Middle frontal gyrus (tissue), 1 donor: ENCODE measurements around the gene ACOXL.

Experiments used
- DNase-seq: peaks from one replicate; pipeline ENCODE4 v3.0.0-alpha.2; 2015; ENCODE audit warnings: low spot score; ENCODE audit errors: extremely low spot score

The ACOXL gene

DNA sequence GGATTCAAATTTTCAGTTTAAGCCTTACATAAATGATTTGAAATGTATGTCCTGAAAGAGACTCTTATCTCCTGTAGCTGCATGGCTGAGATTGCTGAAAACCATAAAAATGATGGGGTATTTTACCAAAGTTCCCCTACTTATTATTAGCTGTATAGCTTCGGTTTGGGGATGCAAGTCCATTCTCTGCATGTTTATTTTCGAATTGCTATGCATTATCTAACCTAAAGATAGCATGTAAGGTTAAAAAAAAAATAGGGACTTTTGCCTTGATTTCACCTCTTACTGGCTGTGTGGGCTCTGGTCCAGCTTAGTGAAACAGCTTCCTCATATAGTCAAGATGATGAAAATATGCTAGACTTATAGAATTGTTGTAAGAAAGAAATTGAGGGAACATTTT, 14.0 kb upstream of the ACOXL start:
- DNase-seq, result no peak

DNA sequence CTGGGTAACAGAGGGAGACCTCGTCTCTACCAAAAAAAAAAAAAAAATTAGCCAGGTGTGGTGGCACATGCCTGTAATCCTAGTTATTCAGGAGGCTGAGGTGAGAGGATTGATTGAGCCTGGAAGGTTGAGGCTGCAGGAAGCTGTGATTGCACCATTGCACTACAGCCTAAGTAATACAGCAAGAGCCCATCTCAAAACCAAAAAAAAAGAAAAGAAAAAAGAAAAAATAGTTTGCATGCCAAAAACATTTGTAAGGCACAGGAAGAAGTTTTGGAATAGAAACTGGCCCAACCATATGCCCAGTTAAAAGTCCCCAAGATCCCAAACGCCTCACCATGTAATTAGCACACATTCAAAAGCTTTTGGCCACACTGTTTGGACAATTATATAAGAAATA, 13.4 kb upstream of the ACOXL start:
- DNase-seq, result no peak

DNA sequence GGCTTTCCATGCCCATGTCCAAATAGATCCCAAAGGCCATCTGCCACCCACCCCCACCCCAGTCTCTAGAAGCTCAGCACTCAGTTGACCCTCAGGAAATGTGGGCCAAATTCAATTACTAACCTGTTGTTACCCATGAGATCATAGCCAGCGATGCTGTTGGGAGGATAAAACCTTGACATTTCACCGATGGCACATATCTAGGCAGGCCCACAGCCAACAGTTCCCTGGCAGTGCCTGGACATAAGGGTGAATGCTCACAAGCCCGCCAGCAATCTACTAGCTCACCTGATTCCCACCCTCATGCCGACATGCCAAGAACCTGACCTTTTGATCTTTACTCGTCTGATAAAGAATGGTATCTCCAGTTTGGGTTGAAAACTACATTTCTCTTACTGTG, 11.8 kb upstream of the ACOXL start:
- no peak for DNase-seq

DNA sequence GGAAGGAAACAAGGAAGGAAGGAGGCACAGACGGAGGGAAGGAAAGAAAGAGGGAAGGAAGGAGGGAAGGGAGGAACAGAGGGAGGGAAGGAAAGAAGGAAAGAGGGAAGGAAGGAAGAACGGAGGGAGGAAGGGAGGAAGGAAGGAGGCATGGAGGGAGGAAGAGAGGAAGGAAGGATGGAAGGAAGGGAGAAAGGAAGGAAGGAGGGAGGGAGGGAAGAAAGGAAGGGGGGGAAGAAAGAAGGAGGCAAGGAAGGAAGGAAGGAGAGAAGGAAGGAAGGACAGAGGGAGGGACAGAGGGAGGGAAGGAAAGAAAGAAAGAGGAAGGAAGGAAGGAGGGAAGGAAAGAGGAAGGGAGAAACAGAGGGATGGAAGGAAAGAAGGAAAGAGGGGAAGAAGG, 7.6 kb upstream of the ACOXL start:
- no peak for DNase-seq

DNA sequence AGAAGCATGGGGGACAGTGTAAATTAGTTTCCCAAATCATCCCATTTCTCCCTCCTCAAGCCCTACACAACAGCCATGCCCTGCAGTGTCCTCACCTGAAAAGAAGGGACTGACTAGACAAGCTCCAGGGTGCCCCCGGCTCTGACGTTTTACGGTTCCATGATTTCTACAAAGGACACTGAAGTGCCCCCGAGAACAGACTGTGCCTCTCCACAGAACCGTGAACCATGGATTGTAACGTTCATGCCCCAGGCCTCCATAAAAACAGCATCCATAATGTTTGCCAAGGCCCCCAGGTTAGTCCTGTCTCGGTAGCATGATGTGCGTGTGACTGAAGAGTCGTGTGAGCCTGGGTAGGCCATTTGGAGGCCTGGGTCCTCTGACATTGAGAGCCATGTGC, 7.0 kb upstream of the ACOXL start:
- DNase-seq, result no peak

DNA sequence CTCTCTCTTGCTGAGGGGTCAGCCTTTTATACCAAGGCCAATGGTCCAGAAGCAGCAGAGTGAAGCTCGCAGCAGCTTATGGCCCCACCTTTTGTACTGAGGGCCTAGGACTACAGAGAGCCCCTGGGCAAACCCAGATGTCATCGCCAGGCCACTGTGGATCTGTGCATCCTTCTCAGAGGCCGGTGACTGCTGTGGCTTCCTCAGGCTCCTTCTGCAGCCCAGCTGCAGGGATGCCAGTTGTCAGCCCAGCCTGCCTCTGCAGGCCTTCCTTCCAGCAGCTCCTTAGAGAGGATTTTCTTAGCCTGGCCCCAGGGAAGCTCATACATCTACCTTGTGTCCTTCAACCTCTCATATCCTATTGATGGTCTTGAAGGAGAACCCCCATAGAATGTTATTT, 6.5 kb upstream of the ACOXL start:
- no peak for DNase-seq

DNA sequence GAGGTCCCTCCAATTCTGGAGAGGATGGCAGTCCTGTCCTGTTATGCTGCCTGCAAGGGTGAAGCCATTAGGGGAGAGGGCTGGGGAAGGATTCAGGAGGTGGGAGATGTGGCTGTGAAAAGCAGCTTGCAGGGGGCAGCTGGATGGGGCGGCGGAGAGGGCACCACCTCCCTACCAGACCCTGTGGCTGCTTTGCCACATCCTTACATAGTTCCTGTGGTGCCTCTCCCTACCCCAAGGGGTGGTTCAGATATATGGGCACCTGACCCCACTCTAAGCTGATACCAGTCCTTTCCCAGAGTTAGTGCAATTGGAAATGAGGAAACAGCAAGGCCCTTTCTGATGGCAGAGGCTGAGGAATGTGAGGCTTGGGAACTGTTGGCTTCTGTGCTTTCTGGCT, 6.1 kb upstream of the ACOXL start:
- no peak for DNase-seq

DNA sequence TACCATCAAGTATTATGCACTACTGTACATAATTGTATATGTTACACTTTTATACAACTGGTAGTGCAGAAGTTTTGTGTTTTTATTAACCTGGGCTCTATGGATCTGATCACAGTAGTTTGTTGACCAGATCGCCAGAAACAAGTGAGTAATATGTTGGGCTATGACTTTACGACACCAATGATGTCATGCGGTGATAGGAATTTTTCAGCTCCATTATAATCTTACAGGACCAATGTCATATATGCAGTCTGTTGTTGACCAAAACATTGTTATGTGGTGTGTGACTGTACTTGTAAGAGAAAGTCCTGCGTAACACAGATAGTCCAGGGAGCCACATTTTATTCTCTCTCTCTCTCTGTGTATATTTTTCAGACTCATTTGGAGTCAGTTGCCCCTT, 4.5 kb upstream of the ACOXL start:
- DNase-seq, result no peak

DNA sequence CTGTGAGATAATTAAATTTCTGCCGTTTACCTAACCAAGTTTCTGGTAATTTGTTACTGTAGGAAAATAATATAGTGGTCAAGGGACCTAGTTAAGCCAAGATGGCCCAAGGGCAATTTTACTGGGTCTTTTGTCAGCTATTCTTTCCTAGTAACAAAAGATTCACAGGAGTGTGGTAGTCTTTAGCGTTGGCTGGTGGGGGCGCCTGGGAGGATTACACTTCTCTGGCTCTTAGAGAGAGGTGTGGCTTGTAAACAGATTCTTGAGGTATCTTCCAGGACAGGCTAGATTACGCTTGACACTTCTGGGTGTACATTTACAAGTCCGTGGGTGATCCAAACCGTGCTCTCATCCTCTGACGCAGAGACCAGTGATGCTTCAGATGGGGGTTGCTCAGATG, 3.3 kb upstream of the ACOXL start:
- DNase-seq, result no peak

DNA sequence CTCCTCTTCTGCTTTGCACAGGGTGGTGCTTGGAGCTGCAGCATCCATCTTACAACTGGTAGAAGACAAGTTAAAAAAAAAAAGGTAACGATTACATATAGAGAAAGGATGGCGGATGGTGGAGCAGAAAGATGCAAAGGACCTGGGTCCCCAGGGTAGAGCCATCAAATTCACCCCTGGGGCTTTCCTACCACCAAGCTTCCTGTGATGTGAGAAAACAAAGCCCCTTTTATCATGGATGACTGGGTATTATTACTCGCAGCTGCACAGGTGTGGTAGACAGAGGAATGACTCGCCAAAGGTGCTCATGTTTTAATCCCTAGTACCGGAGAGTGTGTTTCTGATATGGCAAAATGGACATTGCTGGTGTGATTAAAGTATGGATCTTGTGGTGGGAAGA, 1.3 kb upstream of the ACOXL start:
- no peak for DNase-seq

DNA sequence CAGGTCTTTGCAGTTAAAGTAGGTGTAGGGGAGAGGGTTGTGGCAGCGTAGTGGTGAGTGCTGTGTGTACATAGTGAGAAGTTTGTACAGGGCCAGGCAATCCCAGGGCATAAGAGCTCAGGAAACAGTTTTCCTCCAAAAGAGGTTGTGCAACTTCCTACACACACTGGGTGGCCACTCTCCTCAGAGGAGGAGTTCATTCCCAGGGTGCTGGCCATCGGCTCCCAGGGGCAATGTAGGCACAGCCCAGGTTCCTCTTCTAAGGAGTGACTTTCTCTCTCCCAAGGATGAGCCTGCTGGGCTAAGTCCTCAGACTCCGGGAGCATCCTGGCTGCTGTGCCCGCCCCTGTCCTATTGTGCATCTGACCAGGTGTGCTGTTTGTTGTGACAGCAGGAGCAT, 3.0 kb downstream of the ACOXL start:
- no peak for DNase-seq

DNA sequence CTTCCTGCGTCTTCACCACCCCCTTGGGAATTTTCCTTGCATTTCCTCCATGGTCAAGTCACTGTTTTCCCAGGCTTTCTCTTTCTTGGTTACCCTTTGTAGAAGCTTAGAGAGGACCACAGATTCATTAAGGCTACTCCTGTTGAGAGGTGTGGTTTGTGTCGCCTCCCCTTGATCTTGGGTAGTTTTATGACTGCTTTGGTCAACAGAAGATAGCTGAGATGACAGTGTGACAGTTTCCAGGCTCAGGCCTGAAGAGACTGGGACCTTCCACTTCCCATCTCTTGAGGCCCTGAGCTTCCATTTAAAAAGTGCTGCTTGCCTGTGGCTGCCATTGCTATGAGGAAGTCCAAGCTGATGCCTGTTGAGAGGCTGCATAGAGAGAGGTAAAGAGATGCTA, 5.4 kb downstream of the ACOXL start:
- DNase-seq, result no peak

DNA sequence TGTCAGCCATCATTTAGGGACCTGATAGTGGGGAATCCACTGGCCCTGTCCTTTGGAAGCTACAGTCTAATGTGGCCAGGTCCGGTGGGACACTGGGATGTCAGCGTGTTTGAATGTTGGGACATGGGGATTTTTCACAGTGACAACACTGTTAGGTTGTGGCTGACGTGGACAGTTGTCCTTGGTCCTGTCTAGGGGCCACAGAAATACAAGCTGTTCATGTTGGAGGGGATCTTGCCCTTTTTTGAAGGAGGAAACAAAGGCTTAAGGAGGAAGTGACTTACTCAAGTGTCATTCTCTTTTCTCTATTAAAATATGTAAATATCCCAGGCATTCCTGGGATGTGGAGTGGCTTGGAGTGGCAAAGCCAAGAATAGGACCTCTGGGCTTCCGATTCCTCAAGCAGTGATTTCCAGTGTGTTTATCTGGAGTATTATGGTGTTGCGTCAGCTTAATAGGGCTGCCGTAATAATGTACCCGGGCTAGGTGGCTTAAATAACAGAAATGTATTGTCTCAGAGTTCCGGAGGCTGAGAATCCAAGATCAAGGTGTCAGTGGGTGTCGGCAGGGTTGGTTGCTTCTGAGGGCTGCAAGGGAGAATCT, 8.5 kb downstream of the ACOXL start:
- DNase-seq, result no peak

DNA sequence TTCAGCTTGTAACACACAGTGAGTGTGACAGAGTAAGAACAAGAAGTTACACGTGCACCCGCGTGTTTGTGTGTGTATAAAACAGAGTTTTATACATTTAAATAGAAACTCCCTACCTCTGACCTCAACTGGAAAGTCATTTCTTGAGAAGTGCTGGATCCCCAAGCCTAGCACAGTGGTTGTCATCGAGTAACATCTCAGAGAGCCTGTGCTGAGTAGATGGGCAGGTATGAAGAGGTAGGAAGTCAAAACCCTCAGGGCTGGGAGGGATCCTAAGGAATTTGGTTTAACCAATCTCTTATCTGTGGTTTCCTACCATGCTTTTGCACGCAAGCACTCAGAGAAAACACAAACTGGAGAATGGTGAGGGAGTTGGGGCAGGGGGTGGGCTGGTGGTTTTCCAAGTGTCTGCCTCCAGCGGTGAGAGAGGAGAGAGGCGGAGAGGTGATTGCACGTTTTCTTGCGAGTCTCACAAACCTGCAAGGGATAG, 9.2 kb downstream of the ACOXL start:
- DNase-seq, result no peak

DNA sequence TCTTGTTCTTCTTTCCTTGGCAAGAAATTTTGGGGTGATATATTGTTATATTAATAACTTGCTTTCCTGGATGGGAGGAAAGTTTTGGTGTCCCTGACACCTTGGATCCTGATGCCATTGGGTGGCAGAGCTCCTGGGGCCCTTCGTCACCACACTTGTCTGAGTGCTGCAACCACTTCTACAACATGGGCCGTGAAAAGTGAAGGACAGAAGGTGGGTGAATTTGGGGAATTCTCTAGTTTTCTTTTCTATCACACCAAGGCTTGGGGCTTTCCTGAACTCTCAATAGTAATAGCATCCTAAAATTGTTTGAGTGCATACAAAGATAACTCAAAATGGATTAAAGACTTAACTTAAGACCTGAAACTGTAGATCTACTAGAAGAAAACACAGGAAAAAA, 10.0 kb downstream of the ACOXL start:
- DNase-seq, result no peak

DNA sequence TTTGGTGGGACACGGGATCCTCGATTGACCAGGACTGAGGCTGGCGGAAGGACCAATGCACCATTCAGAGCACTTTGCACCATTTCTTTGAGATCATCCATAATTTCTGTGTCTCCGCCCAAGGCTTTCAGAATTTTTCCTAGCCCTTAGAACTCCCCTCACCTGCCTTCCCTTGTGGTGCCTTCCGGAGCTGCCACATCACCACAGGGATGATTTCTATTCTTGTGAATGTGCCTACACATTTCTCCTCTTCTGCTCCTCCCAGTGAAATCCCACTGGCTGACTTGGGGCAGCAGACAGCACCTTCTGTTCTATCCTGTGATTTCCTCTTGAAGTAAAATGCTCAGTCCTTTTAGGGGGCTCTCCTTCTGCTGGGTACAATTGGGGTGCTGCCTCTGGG, 11.2 kb downstream of the ACOXL start:
- no peak for DNase-seq

DNA sequence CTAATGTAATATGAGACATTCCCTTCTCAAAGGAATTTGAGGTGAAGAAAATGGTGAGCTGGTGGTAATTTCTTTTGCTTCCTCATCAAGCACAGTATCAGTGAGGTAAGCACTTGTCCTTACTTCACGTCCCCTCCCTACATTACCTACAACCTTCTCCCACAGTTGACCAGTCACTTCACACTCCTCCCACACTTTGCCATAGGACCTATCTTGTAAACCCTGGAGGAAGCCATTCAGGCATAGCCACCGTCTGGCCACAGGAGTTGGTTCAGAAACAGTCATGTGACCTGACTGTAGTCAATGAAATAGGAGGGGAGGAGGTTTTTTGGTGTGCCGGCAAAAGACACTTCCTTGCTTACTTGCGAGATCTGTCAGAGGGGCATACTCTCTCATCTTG, 12.1 kb downstream of the ACOXL start:
- no peak for DNase-seq

DNA sequence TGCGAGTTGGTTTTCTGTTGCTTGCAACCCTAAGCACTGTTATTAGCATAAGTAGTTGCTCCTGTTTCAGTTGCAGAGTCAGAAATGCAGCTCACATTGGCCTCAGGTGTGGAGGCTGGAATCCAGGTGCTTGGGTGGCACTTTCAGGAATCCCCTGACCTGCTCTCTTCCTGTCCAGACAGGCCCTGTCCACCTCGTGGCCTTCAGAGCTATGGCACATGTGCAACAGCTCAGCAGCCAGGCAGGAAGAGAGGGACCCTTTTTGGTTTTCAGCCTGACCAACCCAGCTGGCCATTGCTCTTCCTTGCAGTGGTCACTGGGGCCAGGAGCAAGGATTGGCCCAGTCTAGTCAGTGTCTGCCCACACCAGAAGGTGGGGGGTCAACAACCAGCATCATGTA, 12.7 kb downstream of the ACOXL start:
- no peak for DNase-seq

DNA sequence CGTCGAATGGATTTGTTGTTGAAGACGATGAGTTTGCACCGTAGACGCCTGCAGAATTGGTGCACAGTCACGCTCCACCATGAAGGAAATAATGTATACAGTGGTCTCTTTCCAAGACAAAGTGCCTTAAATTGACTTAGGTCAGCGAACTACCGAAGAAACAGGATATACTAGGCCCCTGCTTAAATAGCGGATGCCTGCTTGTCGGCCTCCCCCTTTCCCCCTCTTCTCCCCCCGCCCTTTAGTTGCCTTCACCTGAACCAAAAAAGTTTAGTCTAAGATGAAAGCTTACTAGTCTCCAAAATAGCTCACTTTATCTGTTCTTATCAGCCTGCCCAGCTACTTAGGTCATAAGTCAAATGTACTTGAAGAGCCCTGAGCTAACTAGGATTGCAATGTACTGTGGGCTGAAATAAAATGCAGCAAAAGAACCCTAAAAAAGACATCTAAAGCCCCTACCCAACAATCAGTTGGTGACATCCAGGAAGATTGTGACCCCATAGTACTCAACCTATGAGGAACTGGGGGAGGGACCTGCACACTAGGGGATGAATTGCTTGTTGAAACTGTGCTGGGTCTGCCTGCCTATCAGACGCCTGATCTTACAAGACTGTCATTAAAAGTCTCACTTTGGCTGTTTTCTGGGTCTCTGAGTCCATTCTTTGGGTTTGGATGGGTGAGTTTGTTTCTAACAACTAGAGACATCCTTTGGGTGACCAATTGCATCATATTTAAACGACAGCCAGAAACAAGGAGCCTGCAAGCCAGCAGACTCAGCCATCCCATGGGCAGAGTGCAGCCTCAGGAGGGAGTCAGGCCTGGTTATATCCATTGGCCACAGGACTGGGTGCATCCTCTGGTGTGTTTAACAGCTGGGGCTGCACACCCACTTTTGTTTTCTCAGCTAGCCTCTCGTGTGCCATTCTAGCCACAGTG, 14.5 kb downstream of the ACOXL start:
- DNase-seq, result no peak

DNA sequence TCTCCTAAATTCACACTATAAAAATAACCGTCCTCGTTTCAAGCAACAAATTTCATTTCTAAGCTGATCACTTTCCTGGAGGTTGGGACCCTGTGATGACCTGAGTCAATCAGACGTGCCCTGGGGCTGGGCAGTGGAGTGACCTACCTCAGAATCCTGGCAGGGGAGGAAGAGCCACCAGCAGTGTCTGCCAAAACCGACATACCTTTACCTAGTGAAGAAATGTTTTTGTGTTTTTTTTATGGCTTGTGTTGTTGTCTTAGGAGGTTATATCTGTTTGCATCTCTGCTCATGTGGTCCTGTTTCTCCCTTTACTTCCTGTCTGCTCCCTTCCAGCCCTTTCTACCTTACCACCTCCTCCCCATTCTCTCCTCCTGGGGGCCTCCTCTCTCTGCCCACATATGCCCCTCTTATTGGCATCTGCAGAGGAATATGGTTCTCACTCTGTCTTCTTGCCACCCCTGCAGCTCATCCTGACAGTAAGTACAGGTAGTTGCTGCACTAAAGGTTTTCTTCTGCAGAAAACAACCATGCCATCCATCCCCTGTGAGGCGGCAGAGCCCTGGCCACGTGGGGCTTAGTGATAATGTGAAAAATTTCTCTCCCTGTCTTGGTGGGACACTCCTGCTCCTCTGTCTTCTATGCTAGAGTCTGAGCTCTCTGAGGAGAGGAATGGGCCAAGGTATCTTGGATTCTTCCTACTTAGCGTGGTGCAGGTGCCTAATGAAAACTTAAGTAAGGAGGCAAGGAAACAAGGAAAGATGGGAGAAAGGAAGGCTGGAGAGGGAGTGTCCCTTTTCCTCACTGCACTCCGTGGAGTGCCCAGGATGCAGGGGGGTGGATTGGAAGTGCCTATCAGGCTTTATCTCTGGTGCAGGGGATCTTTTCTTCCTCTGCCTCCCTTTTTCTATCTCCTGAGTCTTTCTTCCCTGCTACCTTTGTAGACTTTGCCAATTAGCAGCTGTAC, 15.4 kb downstream of the ACOXL start:
- no peak for DNase-seq

DNA sequence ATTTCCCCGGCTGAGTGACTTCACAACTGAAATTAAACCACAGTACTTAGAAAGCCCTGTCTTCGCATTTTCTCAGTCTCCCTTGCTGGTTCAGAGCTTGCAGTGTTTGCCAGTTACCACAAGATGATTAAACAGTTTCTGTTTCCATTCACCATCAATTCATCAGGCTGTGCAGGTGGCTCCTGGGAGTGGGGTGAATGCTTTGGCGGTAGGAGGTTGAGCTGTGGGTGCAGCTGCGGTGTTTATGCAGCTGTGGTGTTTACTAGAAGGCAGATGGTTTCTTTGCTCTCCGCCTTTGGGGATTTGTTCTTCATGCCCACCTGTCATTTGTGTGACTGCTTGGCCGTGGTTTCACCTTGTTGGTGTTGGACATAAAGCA, 16.1 kb downstream of the ACOXL start:
- DNase-seq, result no peak

DNA sequence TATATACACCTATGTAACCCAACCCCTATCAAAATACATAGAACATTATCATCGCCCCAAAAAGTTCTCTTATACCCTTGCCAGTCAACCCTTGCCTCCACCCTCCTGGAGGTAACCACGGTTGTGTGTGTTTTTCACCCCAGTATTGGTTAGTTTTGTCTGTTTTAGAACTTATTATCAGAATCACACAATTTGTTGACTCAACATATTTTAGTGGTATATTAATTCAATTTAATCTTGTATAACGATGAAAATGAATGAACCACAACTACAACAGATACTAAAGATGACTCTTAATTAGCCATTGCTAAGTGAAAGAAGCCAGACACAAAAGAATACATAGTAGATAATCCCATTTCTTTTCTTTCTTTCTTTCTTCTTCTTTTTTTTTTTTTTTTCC, 19.3 kb downstream of the ACOXL start:
- DNase-seq, result no peak
